SU-DHL-6 (cell line): ENCODE data around the gene AP2A2.

Experiments used
- H2AFZ ChIP-seq: fragments of 200-600 bp; sonication (generic); 2 replicates; pipeline ENCODE4 v1.6.1; 2014; ENCODE audit warnings: low read depth, mild to moderate bottlenecking, moderate library complexity, mixed read lengths, antibody characterized with exemption, low read length; ENCODE audit not compliant: severe bottlenecking
- H3F3A ChIP-seq: fragments of 200-600 bp; shearing (Covaris generic); 2 replicates; pipeline ENCODE4 v1.6.0; 2016; ENCODE audit warnings: antibody characterized with exemption, mild to moderate bottlenecking; ENCODE audit not compliant: insufficient read depth
- H3K27ac ChIP-seq: fragments of 200-600 bp; sonication (generic); 2 replicates; pipeline ENCODE4 v1.5.1; 2016; ENCODE audit warnings: low read depth, mild to moderate bottlenecking, low read length, moderate library complexity, mixed read lengths
- H3K27me3 ChIP-seq: fragments of 200-600 bp; sonication (generic), shearing (Covaris generic); 2 replicates; pipeline ENCODE4 v1.6.0; 2014; ENCODE audit warnings: mild to moderate bottlenecking, low read length
- H3K36me3 ChIP-seq: fragments of 200-600 bp; sonication (generic); 2 replicates; pipeline ENCODE4 v1.6.1; 2014; ENCODE audit warnings: mild to moderate bottlenecking, low read length, mixed read lengths
- H3K4me2 ChIP-seq: fragments of 300-600, 200-600 bp; shearing (Covaris generic), sonication (generic); 2 replicates; pipeline ENCODE4 v1.6.0; 2014; ENCODE audit warnings: low read length, low read depth, mild to moderate bottlenecking; ENCODE audit not compliant: poor library complexity, severe bottlenecking
- H3K4me3 ChIP-seq: fragments of 200-600 bp; sonication (generic); 2 replicates; pipeline ENCODE4 v1.5.1; 2014; ENCODE audit warnings: antibody characterized with exemption, low read length, mild to moderate bottlenecking, mixed read lengths; ENCODE audit not compliant: insufficient read depth, poor library complexity, severe bottlenecking
- H3K79me2 ChIP-seq: fragments of 200-600 bp; sonication (generic); 2 replicates; pipeline ENCODE4 v1.6.1; 2014; ENCODE audit warnings: mild to moderate bottlenecking, low read length, moderate library complexity; ENCODE audit not compliant: insufficient read depth
- H3K9ac ChIP-seq: fragments of 200-600 bp; sonication (generic); 2 replicates; pipeline ENCODE4 v1.7.0; 2014; ENCODE audit warnings: mild to moderate bottlenecking, low read length
- H3K9me2 ChIP-seq: fragments of 200-600 bp; sonication (generic); replicated peaks from 2 replicates; pipeline ENCODE4 v1.6.1; 2014; ENCODE audit warnings: low read length; ENCODE audit not compliant: insufficient read depth
- H3K9me3 ChIP-seq: fragments of 200-600 bp; sonication (generic); 2 replicates; pipeline ENCODE4 v1.6.1; 2014; ENCODE audit warnings: low read length, mixed read lengths; ENCODE audit not compliant: insufficient read depth
- H4K20me1 ChIP-seq: fragments of 200-600 bp; sonication (generic); 2 replicates; pipeline ENCODE4 v1.6.1; 2014; ENCODE audit warnings: low read depth, mild to moderate bottlenecking, antibody characterized with exemption, low read length, moderate library complexity, mixed read lengths
- EZH2phosphoT487 ChIP-seq: fragments of 200-600 bp; sonication (generic), shearing (Covaris generic); conservative IDR thresholded peaks from 2 replicates; pipeline ENCODE4 v1.6.1; 2018; ENCODE audit warnings: mild to moderate bottlenecking, antibody characterized with exemption, low read length, moderate library complexity, mixed read lengths
- TF ChIP-seq, protein P1 (sequence below): fragments of 200-600 bp; sonication (generic); IDR thresholded peaks from one replicate; pipeline ENCODE4 v1.5.1; 2017; ENCODE audit warnings: antibody characterized with exemption, mild to moderate bottlenecking, low read length, moderate library complexity; ENCODE audit not compliant: insufficient read depth, poor library complexity, severe bottlenecking

AP2A2 gene

DNA sequence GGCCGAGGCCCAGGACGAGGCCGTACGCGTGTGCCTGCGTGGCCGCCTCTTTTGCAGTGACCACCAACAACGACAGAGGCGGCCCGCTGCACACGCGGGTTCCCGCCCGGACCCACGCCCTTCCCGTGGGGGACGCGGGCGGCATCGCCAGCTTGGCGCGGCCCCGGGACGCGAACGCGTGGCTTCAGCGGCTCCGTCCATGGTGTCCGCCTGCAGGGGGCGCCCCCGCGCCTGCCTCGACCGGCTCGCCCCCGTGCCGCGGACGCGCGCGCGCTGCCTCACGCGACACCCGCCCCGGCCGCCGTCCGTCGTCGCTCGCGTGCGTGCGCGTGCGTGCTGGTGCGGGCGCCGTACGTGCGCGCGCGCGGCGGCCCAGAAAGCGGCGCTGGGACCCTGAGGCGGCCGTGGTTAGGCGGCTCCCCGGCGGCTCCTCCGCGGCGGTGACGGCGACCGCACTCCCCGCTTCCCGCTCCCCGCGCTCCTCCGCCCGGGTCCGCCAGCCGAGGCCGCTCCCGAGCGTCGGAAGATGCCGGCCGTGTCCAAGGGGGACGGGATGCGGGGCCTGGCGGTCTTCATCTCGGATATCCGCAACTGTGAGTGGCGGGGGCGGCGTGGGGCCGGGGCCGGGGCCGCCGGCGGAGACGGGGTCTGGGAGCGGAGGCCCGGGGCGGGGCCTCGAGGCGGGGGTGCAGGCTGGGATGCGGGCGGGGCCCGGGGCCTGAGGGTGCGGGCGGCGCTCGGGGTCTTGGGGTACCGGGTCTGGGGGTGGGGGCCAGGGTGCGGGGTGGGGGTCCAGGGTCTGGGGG, at the start of gene AP2A2:
Gene AP2A2 (plus strand): TSS at position 375 of the 806 bp plus-strand sequence. CDS start 152 bp downstream, at position 527.
- Histone ChIP-seq H2AFZ (peak within 1 kb of the TSS; percentile 63), H3K27ac (peak within 1 kb of the TSS; percentile 54)

DNA sequence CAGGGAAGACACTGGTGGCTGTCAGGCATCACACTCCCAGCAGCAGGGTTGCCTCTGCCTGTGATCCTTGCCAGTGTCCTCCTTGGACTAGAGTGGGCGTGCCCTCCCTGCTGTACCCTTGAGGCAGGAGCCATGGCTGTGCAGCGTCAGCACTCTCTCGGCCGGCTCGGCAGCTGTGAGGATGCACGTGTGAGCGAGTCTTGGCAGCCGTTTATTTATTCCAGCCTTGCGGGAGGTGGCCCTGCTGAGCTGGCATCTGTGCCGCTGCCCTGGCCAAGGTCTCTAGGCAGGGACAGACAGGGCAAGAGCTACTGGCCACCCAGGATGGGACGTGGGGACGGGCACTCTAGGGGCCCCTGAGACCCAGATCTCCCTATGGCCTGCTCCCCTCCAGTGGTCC, 49.1 kb upstream of the AP2A2 start:
- Histone ChIP-seq H3K36me3 (no peaks in the 10 kb centered on the region), H3K27ac (no peak overlapping the region), H3K4me2 (no peak overlapping the region)

More for the DNA sequence above, at the start of gene AP2A2:
- peak within 1 kb of the TSS; percentile 92 for H3K4me3 ChIP-seq
- no peaks in the 10 kb centered on the region for H3K9me2 ChIP-seq
- peak within 1 kb of the TSS; percentile 76 for H3K4me2 ChIP-seq
- H3K36me3 ChIP-seq = no peaks in the 10 kb centered on the region
- peaks cover 13% of the 10 kb centered on the region for H3F3A ChIP-seq
- H3K9me3 ChIP-seq = no peaks in the 10 kb centered on the region
- H3K9ac ChIP-seq = peak within 1 kb of the TSS; percentile 82
- no peak for TF ChIP-seq EZH2phosphoT487
- TF ChIP-seq, protein P1, sequence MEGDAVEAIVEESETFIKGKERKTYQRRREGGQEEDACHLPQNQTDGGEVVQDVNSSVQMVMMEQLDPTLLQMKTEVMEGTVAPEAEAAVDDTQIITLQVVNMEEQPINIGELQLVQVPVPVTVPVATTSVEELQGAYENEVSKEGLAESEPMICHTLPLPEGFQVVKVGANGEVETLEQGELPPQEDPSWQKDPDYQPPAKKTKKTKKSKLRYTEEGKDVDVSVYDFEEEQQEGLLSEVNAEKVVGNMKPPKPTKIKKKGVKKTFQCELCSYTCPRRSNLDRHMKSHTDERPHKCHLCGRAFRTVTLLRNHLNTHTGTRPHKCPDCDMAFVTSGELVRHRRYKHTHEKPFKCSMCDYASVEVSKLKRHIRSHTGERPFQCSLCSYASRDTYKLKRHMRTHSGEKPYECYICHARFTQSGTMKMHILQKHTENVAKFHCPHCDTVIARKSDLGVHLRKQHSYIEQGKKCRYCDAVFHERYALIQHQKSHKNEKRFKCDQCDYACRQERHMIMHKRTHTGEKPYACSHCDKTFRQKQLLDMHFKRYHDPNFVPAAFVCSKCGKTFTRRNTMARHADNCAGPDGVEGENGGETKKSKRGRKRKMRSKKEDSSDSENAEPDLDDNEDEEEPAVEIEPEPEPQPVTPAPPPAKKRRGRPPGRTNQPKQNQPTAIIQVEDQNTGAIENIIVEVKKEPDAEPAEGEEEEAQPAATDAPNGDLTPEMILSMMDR = peak; percentile 49
- no peaks in the 10 kb centered on the region; the same call in 1 of the 2 replicates for H4K20me1 ChIP-seq
- peaks cover 43% of the 10 kb centered on the region for H3K79me2 ChIP-seq
- no peaks in the 10 kb centered on the region for H3K27me3 ChIP-seq

DNA sequence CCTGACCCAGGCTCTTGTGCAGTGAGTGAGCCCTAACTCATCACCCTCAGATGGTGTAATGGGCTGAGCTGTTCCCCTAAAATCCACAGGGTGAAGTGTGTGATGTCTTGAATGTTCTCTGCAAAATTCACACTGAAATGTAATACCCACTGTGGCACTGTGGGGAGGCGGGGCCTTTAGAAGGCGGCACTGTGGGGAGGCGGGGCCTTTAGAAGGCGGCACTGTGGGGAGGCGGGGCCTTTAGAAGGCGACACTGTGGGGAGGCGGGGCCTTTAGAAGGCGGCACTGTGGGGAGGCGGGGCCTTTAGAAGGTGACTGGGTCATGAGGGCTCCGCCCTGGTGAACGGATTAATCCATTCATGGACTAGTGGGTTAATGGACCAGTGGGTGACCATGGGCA, 48.1 kb upstream of the AP2A2 start:
- no peaks in the 10 kb centered on the region for H3K79me2 ChIP-seq
- H3K27ac ChIP-seq = no peak overlapping the region
- no peaks in the 10 kb centered on the region for H3F3A ChIP-seq
- H3K4me2 ChIP-seq = no peak overlapping the region
- no peaks in the 10 kb centered on the region for H3K9me2 ChIP-seq
- no peak overlapping the region for H3K9ac ChIP-seq
- no peaks in the 10 kb centered on the region for H3K36me3 ChIP-seq
- H2AFZ ChIP-seq = no peak overlapping the region
- TF ChIP-seq EZH2phosphoT487 = no peak
- TF ChIP-seq, protein P1 = no peak
- H4K20me1 ChIP-seq = no peaks in the 10 kb centered on the region
- H3K4me3 ChIP-seq = no peak overlapping the region
- H3K27me3 ChIP-seq = no peaks in the 10 kb centered on the region
- no peaks in the 10 kb centered on the region for H3K9me3 ChIP-seq

More for the DNA sequence above, 49.1 kb upstream of the AP2A2 start:
- Histone ChIP-seq H3K27me3 (no peaks in the 10 kb centered on the region), H3K9me3 (no peaks in the 10 kb centered on the region), H3K9ac (no peak overlapping the region), H2AFZ (no peak overlapping the region), H4K20me1 (no peaks in the 10 kb centered on the region), H3K79me2 (no peaks in the 10 kb centered on the region), H3K4me3 (no peak overlapping the region), H3K9me2 (no peaks in the 10 kb centered on the region), H3F3A (no peaks in the 10 kb centered on the region)
- TF ChIP-seq EZH2phosphoT487 = no peak
- TF ChIP-seq, protein P1 = no peak
